ENCODE measurements around the gene SYNJ2BP. TPM values are rescaled to one million over a fixed set of nuclear protein-coding genes. Genes with fewer than 3 reads are reported as not detected.
A peak's percentile ranks its signal among the peaks of the same experiment; 100 is the strongest.

SYNJ2BP gene, protein sequence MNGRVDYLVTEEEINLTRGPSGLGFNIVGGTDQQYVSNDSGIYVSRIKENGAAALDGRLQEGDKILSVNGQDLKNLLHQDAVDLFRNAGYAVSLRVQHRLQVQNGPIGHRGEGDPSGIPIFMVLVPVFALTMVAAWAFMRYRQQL
- total RNA-seq = 10 to 100 TPM; 17.4 to 28.8 (median 25.3) TPM

GRCh38 chr14:70416725-70417349 lies at the start of gene SYNJ2BP:
SYNJ2BP (minus strand) TSS chr14:70417090; CDS start chr14:70416963, 127 bp downstream.
- WGBS, 2 donors = 1 to 2% methylated on average over 22 of the region's 22 CpGs
- TF ChIP-seq EP300 (IDR thresholded peaks at IDR 0.05) (peak in 1 of 2 donors; percentile 58), POLR2A (IDR thresholded peaks at IDR 0.05) (no peak)
- H3K9me3 ChIP-seq = no peaks in the 10 kb centered on the region
- peaks cover 0 to under 1% (median 0%) of the 10 kb centered on the region in 3 donors for H3K36me3 ChIP-seq
- peak within 1 kb of the TSS; percentile 47 to 77 (median 62) for H3K4me3 ChIP-seq
- peaks cover 0 to 27% (median 5%) of the 10 kb centered on the region in 4 donors for H3K4me1 ChIP-seq
- peak; percentile 15 to 44 for DNase-seq (ENCODE audit: low spot score in 2 of 2)
- H3K27me3 ChIP-seq = peaks cover 0 to 4% of the 10 kb centered on the region in 2 donors
- H3K27ac ChIP-seq = peak within 1 kb of the TSS in 3 of 4 donors; percentile 39 to 76 (median 48)

- Histone ChIP-seq H3K27me3 (no peaks in the 10 kb centered on the region), H3K27ac (no peak overlapping the region), H3K36me3 (no peaks in the 10 kb centered on the region), H3K4me1 (no peaks in the 10 kb centered on the region), H3K4me3 (no peak overlapping the region), H3K9me3 (no peaks in the 10 kb centered on the region)
- WGBS, 2 donors = 68 to 78% methylated on average over 1 of the region's 1 CpG
- no peak for TF ChIP-seq POLR2A (IDR thresholded peaks at IDR 0.05)
- TF ChIP-seq, protein P1, sequence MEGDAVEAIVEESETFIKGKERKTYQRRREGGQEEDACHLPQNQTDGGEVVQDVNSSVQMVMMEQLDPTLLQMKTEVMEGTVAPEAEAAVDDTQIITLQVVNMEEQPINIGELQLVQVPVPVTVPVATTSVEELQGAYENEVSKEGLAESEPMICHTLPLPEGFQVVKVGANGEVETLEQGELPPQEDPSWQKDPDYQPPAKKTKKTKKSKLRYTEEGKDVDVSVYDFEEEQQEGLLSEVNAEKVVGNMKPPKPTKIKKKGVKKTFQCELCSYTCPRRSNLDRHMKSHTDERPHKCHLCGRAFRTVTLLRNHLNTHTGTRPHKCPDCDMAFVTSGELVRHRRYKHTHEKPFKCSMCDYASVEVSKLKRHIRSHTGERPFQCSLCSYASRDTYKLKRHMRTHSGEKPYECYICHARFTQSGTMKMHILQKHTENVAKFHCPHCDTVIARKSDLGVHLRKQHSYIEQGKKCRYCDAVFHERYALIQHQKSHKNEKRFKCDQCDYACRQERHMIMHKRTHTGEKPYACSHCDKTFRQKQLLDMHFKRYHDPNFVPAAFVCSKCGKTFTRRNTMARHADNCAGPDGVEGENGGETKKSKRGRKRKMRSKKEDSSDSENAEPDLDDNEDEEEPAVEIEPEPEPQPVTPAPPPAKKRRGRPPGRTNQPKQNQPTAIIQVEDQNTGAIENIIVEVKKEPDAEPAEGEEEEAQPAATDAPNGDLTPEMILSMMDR (IDR thresholded peaks at IDR 0.05) = no peak
- TF ChIP-seq EP300 (IDR thresholded peaks at IDR 0.05) = no peak
- no peak for DNase-seq (ENCODE audit: low spot score in 2 of 2)
Observed at GRCh38 chr14:70454731-70455130, 37.8 kb upstream of the SYNJ2BP start.

DNA sequence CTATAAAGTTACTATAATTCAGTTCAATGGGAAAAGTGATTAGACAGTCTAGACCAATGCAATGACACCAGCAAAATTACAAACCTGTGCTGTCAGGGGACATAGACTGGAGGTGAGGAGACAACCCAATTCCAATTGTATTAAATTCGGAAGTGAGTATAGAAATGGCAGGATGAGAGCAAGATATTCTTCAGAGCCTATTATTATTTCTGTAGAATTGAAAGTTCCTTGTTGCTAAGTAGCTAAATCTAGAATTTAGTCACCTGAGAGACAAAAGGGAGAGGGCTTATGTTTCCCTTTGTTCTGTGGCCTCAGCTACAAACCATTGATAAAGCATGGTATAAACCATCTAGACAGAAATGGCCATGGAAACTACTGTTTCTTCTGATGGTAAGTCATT lies 35.0 kb upstream of the SYNJ2BP start, which contains the start of gene ADAM21:
TSS of gene ADAM21 (plus strand) at position 301 of the 400 bp plus-strand sequence. CDS start 5,326 bp downstream, outside the sequence.
- TF ChIP-seq POLR2A (IDR thresholded peaks at IDR 0.05) (no peak), EP300 (IDR thresholded peaks at IDR 0.05) (no peak)
- TF ChIP-seq, protein P1 (IDR thresholded peaks at IDR 0.05) = no peak
- Histone ChIP-seq H3K36me3 (peaks cover 0 to 10% (median 0%) of the 10 kb centered on the region in 3 donors), H3K4me3 (no peak within 1 kb of the TSS), H3K27me3 (no peaks in the 10 kb centered on the region), H3K27ac (no peak within 1 kb of the TSS), H3K9me3 (no peaks in the 10 kb centered on the region), H3K4me1 (no peaks in the 10 kb centered on the region)
- DNase-seq (ENCODE audit: low spot score in 2 of 2) = no peak
- WGBS, 2 donors = 93 to 100% methylated on average over 1 of the region's 1 CpG

DNA sequence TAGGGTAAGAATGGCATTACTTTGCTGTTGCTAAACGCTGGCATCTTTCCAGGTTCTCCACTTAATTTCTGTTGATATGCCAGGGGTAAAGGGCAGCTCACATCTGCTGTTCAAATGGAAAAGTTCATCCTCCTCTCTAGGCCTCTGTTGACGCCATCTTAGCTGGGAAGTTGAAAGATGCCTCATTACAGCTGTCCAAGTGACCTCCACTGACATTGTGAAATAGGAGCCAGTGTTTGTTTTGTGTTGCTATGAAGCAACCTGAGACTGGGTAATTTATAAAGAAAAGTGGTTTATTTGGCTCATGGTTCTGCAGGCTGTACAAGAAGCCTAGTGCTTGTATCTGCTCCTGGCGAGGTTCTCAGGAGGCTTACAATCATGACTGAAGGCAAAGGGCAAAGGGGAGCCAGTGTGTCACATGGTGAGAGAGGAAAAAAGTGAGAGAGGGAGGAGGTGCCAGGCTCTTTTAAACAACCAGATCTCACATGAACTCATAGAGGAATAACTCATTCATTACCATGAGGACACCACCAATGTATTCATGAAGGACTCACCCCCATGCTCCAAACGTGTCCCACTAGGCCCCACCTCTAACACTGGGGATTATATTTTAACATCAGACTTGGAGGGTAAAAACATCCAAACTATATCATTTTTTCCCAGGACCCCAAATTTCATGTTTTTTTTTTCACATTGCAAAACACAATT lies 31.9 kb upstream of the SYNJ2BP start:
- DNase-seq (ENCODE audit: low spot score in 2 of 2) = no peak
- no peaks in the 10 kb centered on the region for H3K27me3 ChIP-seq
- TF ChIP-seq EP300 (IDR thresholded peaks at IDR 0.05) (no peak), POLR2A (IDR thresholded peaks at IDR 0.05) (no peak)
- TF ChIP-seq, protein P1 (IDR thresholded peaks at IDR 0.05) = no peak
- 64 to 72% methylated on average over 4 of the region's 4 CpGs for WGBS, 2 donors
- no peak overlapping the region for H3K4me3 ChIP-seq
- H3K27ac ChIP-seq = no peak overlapping the region
- H3K9me3 ChIP-seq = peaks cover 0 to 27% (median 0%) of the 10 kb centered on the region in 4 donors
- H3K4me1 ChIP-seq = no peaks in the 10 kb centered on the region
- peaks cover 0 to 37% (median 0%) of the 10 kb centered on the region in 3 donors for H3K36me3 ChIP-seq

GRCh38 chr14:70442750-70443149 lies 25.9 kb upstream of the SYNJ2BP start:
- TF ChIP-seq EP300 (IDR thresholded peaks at IDR 0.05) = no peak
- TF ChIP-seq, protein P1 (IDR thresholded peaks at IDR 0.05) = no peak
- TF ChIP-seq POLR2A (IDR thresholded peaks at IDR 0.05) = no peak
- Histone ChIP-seq H3K27ac (no peak overlapping the region), H3K4me3 (no peak overlapping the region), H3K4me1 (no peaks in the 10 kb centered on the region), H3K36me3 (peaks cover 0 to 45% (median 0%) of the 10 kb centered on the region in 3 donors), H3K27me3 (no peaks in the 10 kb centered on the region), H3K9me3 (peaks cover 0 to 69% (median 11%) of the 10 kb centered on the region in 4 donors)
- 97% methylated on average over 4 of the region's 4 CpGs for WGBS, 2 donors
- no peak for DNase-seq (ENCODE audit: low spot score in 2 of 2)
